Measurements from ENCODE around the gene CABP7.

The CABP7 gene

DNA sequence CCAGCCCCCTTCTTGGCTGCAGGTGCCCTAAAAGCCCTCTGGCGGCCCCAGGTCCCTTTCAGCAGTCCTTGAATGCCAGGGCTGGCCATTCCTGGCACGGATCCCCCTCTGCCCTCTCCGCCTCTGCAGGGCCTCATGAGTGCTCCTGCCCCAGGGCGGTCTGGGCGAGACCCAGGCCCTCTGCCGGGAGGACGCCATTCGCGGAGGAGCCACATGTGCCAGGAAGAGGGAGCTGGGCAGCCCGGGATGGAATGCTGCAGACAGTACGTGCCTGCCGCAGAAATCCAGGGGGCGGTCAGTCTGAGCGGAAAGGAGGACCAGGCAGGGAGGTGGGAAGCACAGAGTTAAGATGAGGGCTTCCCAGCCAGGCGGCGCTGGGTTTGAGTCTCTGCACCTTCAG, 2.8 kb downstream of the CABP7 start:
- no peak for DNase-seq (ENCODE audit: low read depth)

DNA sequence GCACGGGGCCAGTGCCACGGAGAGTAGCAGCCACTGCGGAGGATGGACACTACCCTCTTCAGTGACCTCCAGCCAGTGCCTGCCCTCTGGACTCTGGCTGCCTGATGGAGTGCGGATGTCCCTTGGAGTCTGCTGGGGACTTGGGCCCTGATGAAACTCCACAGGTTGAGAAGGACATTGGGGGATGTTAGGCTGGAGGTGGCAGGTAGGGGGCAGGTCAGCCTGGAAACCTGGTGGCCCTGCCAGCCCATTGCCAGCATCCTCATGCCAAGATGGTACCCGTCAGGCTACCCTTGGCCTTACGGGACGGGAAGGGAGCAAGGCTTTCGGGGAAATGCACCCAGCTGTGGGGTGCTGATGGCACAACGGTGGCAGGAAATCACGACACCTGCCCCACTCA, 4.0 kb downstream of the CABP7 start:
- no peak for DNase-seq (ENCODE audit: low read depth)

DNA sequence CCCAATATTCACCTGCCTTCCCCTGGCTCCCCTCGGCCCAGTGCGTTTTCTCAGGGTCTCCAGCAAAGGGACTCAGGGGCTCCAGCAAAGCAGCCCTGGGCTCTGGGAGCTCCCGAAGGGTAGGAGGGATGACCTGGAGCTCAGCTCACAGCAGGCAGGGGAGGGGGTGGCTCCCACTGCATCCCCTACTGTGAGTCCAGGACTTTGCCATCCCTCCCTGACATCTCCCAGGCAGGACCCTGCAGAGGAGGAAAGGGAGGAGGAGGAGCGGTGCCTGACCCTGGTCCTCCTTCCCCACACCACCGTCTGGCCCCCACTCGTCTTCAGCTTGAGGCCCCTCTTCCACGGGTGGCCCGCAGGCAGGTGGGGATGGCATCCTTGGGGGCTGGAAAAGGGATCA, 5.0 kb downstream of the CABP7 start:
- DNase-seq (ENCODE audit: low read depth) = no peak

DNA sequence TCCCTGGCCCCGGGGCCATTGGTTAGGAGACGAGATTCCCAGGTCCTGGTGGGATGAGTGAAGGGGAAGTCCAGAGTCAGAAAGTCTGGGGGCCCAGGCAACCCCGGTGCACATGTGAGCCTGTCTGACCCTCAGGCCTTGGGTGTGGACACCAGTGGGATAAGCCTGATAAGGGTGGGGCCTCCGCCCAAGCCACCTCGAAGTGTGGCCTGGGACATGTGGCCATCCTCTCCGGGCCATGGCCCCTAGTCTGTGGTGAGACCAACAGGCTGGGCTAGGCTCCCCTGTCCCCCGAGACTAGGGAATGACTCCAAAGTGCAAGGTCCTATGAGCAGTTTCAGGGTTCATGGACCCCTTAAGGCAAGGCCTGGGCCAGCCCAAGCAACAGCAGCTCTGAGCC, 6.3 kb downstream of the CABP7 start:
- no peak for DNase-seq (ENCODE audit: low read depth)

DNA sequence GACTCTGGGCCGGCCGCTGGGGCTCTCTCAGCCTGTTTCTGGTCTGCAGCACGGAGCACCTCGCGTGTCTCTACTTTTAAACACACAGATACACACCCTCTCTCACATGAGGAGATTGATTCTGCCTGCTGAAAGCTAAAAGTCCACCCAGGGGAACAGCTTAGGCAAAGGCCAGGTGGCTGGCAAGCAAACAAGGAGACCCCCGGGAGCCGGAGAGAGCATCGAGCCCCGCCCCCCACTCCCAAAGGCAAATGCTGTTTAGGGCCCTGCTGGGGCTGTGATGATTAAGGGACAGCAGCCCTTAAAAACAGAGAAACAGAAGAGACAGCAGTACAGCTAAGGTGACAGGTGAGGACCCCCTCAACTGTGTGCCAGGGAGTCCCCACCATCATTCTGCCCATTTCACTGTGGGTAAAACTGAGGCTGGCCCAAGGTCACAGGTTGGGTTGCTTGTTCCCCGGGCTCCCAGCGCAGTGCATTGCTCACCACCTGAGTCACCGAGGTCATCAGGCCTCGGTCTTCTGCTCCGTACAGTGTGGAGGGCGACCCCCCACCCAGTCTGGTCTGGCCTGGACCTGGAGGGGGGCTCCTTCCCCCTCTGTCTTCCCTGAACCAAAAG, 6.8 kb downstream of the CABP7 start:
- no peak for DNase-seq (ENCODE audit: low read depth)

DNA sequence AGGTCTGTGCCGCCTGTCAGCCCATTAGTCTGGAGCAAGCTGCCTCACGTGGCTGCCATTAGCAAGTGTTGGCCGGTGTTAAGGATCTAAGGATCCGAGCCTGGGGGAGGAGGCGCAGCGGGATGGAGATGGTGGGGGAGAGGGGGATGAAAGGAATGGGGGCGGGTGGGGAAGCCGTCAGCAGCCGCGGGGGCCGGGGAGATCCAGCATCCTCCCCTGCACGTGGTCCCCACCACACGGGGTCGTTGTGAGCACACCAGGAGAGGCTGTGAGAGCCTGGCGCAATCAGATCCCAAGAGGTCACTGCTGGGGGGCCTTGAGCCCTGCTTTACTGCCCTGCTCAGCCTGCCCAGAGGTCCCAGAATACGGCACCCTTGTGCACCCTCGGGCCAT, 7.3 kb downstream of the CABP7 start:
- DNase-seq (ENCODE audit: low read depth) = no peak

DNA sequence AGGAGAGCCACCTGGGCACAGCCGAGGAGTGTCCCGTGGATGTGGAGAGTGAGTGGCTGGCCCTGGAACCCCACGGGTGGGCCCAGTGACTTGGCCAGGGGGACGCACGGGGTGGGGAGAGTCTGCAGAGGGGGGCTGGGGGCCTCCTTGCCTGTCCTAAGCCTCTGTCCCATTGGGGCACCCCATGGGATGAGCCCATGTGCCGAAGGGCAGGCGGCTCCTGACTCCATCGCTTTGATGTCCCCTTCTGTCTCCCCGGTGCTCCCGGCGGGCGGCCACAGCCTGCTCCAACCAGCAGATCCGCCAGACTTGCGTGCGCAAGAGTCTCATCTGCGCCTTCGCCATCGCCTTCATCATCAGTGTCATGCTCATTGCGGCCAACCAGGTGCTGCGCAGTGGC, 9.4 kb downstream of the CABP7 start:
- no peak for DNase-seq (ENCODE audit: low read depth)

DNA sequence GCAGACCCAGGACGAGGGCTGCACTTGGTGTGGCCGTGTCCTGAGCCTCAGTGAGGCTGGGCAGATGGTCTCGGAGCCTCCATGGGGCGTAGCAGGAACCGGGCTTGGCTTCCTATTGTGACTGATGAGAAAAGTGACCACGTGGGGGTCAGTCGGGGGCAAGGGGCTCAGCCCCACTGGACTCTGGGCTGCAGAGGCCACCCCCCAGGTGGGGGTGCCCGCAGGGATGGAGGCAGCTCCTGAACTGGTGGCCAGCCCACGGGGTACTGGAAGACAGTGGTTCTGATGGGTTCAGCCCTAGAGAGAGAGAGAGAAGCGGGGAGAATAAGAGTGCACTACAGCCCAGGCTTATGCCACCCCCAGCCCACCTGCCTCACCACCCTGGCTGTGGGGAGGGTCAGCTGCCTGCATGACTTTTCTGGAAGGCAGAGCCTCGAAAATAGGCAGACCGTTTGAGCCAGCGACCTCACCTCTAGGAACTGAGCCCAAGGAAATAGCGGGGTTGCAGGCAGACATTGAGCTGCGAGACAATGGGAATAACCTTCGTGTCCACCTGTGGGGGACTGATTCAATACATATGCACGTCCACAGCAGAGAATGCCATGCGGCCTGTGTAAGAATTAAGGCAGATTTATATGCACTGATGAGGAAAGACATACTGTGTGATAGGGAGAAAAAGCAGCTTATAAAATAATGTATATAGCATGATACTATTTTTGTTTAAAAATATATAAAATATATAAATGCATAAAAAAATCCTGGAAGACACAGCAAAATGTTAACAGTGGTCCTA, 11.5 kb downstream of the CABP7 start:
- no peak for DNase-seq (ENCODE audit: low read depth)

DNA sequence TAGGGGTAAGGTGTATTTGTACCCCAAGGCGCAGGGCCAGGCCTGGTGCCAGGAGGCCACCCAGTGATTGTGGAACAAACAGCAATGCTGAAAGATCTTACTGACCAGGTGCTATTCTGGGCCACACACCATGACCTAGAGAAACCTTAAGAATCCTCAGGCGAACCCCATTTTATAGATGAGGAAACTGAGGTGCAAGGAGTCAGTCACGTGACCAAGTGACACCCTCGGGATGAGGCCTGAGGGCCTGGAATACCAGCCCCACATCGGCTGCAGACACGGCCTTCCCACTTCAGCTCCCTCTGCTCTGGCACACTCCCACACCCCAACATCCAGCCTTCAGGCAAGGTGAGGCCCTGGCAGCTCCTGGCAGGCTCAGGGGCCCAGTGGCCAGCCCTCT, 13.1 kb downstream of the CABP7 start:
- DNase-seq (ENCODE audit: low read depth) = no peak

DNA sequence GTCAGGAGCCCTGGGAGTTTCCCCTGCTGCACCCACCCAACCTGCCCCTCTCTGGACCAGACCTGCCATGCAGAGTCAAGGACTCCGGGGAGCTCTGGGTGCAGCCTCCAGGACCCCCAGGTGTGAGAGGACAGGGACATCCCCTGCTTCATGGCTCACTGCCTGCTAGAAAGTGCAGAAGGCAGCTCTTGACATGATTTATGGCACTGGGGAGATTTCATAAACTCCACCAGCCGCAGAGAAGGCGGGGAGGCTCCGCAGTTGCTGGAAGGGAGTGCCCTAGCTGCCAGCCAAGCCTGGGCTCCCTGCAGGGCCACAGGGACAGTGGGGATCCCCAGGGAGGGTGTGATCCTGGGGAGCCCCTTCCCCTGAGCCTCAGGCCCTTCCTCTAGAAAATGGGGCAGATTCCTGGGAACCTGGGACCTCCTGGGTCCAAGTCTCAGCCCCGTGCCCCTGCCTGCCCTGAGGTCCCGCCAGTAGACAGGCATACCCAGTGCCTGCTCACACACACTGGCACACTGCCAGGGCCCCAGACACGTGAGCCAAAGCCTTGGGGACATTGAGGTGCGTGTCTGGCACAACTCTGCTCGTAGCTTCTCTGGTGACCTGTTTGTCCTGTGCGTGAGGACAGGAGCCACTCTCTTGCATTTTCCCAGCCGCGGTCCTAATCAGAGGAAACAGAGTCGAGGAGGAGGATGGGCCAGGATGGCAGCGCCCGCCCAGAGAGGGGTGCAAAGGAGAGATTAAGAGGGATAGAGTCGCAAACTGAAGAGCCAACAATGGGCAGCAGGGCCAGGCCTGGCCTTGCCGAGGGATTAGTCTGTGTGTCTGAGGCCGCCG, 13.8 kb downstream of the CABP7 start:
- no peak for DNase-seq (ENCODE audit: low read depth)

DNA sequence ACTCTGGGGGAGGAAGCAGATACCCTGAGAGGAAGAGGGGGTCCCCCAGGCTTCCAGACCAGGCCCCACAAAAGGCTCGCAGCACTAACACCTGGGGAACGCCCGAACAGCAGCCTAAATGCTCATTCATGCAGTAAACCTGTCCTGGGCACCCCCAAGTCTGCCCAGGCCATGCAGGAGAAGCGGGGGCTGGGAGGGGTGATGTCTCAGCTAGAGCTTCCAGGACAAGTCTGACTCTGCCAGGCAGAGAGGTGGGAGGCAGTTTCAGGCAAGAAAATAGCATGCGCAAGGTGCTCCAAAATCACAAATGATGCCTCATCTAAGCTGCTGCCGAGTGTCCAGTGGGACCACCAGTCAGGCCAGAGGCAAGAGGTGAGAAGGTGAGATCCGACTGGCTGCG, 14.6 kb downstream of the CABP7 start:
- DNase-seq (ENCODE audit: low read depth) = no peak

DNA sequence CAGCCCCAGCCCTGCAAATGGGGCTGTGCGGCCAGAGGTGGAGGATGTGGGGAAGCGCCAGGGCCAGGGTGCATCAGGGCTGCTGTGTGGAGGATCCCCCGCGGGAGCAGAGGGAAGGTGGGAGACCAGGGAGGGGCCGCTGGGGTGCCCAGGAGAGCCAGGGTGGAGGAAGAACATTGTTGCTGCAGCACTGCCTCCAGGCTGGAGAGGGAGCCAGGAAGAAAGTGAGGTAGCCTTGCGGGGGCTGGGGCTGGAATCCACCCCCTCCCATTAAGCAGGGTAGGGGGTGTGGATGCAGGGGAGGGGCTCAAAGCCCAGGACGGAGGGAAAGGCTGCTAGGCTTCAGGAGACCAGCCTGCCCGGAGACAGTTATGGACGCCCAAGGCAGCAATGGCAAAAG, 15.0 kb downstream of the CABP7 start:
- DNase-seq (ENCODE audit: low read depth) = no peak

DNA sequence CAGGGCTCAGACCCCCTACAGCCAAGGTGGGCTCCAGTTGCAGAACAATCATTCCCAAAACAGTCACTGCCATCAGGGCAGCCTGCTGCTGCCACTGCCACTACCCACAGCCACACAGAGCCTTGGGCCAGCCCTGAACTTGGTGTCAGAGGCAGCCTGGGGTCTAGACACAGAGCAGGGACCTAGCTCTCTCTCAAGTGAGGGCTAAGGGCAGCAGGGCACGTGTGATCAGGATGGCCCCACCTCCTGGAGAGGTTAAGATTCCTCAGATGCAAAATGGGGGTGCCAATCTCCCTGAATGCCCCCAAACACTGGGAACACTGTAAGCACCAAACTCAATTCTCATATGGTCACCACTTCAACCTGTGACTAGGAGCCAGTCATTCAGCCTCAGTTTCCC, 15.6 kb downstream of the CABP7 start:
- no peak for DNase-seq (ENCODE audit: low read depth)

DNA sequence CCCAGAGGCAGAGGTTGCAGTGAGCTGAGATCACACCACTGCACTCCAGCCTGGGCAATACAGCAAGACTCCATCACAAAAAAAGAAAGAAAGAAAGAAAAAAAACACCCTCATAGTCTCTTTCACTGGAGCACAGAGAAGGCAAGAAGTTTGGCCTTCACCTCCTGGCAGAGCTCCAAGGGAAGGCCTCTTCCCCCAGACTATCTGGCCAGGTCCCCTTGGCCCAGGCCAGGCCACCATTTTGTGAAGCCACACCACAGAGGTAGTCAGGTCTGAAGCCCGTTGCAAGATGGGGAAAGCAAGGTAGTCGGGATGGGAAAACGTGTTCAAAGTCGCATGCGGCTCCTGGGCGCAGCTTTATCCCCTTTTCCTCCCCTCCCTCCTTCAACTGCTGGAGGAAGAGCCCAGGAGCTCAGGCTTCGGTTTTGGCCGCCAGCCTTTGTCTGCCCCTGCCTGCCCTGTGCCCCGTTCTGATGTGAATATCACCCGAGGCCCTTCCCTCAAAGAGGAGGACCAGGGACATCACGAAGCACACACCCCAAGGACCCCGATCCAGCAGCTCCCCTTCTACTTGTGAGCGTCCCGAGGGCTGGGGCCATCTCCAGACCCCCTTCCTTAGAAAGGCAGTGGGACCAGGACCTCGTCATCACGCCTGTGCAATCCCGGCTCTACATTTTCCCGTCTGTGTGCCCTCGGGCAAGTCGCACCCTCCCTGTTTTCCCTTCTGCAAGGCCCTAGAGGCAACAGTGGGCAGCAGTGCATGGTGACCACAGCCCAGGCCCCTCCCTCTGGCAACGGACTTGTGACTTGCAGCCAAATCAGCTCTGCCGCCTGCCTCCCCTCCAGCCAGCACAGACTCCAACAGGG, 17.7 kb downstream of the CABP7 start:
- DNase-seq (ENCODE audit: low read depth) = no peak

DNA sequence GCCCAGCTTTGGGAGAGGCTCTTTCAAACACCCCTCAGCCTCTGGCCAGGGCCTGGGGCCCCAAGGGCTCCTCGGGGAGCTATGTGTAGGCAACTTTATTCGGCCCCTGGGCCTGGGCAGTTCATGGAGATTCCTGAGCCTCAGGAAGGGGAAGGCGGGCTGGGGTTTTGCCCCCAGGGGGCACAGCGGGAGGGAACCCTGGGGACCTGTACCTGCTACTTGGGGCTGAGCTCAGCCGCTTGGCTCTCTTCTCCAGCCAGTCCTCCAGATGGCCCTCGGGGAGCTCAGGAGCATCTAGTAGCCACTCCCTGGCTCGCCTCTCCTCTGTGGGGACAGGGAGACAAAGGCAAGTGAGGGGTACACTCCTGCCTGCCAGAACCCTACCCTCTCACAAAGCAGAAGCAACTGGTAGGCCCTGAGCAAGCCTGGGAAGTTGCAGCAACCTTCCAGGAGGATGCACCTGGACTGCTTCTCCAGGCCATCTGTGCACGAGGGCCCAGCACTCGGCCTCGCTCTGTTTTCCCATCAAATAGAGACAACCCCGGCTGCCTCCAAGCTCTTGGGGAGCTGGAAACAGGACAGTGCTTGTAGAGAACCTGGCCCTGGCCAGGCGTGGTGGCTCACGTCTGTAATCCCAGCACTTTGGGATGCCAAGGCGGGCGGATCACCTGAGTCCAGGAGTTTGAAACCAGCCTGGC, 18.5 kb downstream of the CABP7 start:
- DNase-seq (ENCODE audit: low read depth) = no peak

DNA sequence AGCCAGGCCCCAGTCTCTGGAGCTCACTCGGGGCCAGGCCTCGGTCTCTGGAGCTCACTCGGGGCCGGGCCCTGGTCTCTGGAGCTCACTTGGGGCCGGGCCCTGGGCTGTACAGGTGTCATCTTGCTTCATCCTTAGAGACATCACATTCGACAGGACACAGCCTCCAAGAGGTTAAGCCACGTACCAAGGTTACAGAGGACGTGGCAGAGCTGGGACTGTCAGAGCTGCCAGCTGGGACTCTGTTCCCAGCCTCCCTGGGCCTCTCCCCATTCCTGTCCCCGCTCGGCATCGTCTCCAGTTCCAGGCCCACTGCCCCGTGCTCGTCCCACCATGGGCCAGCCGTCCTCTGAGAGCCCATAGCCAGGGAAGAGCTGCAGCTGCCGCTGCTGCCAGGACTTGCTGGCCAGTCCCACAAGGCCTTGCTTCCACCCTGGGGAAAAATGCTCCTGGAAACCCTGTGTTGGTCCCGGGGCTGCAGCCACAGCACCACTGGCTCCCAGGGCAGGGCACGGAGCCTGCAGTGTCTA, 19.6 kb downstream of the CABP7 start:
- no peak for DNase-seq (ENCODE audit: low read depth)

DNA sequence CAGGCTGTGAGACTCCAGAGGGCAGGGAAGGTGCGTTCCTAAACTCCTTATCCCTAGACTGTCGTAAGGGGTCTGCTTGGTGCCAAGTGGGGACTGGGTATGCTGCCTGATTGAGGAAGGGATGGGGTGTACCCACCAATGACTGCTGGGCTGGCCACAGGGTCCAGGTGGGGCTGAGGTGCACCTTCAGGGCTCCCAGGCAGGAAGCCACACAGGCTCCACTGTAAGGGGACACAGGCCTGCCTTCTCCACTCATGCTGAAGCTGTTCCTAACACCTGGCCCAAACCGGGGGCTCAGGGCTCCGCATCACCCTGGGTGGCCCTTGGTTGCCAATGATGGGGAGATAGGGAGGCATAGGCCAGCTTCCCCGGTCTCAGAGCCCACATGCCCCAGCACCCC, 20.4 kb downstream of the CABP7 start:
- no peak for DNase-seq (ENCODE audit: low read depth)

DNA sequence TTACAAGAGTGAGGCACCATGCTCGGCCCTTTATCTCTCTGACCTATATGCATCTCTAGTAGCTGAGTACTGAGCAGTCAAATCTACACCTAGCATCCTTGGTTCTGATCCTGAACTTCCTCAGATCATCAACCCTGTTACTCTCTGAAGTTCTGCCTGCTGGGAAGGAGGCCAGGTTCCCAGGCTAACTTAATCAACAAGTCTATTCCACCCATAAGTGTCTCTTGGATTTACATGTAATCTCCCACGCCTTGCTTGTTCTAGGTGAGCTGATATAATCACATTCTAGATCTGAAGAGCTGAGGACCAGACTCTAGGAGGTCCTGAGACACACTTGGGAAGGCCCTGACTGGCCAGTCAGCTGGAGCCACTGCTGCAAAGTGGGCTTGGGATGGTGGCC, 22.1 kb downstream of the CABP7 start:
- no peak for DNase-seq (ENCODE audit: low read depth)

DNA sequence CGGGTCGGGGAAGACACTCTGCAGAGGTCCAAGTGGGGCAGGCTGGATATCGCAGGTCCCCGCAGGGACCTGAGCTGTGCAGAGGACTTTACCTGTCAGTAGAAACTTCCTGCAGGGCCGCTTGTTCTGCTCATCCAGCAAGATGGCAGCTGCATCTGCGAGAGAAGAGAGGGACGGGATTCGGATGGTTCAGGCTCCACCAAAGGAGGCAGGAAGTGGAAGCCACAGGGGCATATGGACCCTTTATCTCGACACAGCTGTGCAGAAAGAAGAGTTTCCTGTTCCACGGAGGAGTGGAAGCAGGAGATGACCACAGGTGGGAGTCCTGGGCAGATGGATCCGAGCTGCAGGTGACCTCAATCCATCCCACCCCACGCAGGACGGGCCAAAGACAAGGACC, 22.5 kb downstream of the CABP7 start:
- DNase-seq (ENCODE audit: low read depth) = no peak

DNA sequence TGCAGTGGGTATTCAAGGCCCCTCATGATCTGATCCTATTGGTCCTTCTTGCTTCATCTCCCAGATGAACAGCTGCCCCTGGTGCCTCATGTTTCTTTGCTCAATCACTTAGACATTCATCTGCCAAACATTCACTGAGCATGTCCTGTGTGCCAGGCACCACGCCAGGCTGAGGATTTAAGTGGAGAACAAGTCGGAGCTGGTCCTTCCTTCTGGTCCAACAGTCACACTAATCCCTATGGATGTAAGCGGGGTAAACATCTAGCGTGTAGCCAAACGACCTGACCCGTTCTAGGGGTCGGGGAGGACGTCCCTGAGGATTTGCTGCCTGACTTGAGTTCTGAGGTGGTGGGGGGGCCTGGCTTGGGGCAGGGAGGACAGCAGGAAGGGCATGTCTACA, 25.1 kb downstream of the CABP7 start:
- DNase-seq (ENCODE audit: low read depth) = no peak

DNA sequence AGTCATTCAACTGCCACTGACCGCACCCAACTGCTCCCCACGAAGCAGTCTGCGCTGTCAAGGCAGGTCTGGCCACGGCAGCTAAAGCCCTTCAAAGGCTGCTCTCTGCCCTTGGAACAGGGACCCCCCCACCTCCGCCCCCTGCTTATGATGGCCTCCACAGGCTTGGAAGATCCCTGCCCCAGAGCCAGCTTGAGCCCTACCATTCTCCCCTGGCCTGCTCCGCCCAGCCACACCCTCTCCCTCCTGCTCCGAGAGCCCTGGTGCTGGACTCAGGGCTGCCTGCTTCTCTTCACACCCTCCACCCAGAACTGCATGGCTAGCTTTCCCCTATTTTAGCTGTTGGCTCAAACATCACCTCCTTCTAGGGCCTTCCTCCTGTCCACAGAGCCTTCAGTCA, 28.0 kb downstream of the CABP7 start:
- no peak for DNase-seq (ENCODE audit: low read depth)

Measured in non-pigmented ciliary epithelial cell (primary cell).